Measurements from ENCODE around the gene FTHL17. TPM values are rescaled to one million over a fixed set of nuclear protein-coding genes. Genes with fewer than 3 reads are reported as not detected.

FTHL17 gene
- total RNA-seq = not detected
- polyA plus RNA-seq = not detected

- H3K27me3 Mint-ChIP-seq = no peaks in the 10 kb centered on the region
- no peak for ATAC-seq (ENCODE audit: low read depth in 2 of 2)
- H3K27ac Mint-ChIP-seq = no peak within 1 kb of the TSS
- H3K27me3 ChIP-seq (ENCODE audit: control insufficient read depth, insufficient read depth, low read length) = no peaks in the 10 kb centered on the region
- H3K36me3 ChIP-seq (ENCODE audit: control insufficient read depth, insufficient read depth, low read length) = no peaks in the 10 kb centered on the region
- no peak within 1 kb of the TSS for H3K27ac ChIP-seq (ENCODE audit: insufficient read depth, low read length, poor library complexity, severe bottlenecking)
- H3K9me3 Mint-ChIP-seq = peaks cover 0 to 8% (median 2%) of the 10 kb centered on the region in 7 donors
- H3K36me3 Mint-ChIP-seq = no peaks in the 10 kb centered on the region
- H3K9me3 ChIP-seq (ENCODE audit: control insufficient read depth in 2 of 2, low read length in 2 of 2) = peaks cover 0 to 3% of the 10 kb centered on the region in 2 experiments
- H3K4me3 Mint-ChIP-seq = no peak within 1 kb of the TSS
- no peak for DNase-seq
- H3K4me3 ChIP-seq (ENCODE audit: low read depth, low read length) = no peak within 1 kb of the TSS
- peaks cover 0 to 12% (median 6%) of the 10 kb centered on the region in 4 donors for H3K4me1 Mint-ChIP-seq
- no peaks in the 10 kb centered on the region for H3K4me1 ChIP-seq (ENCODE audit: control insufficient read depth, insufficient read depth, low read length, poor library complexity, severe bottlenecking)
Observed at GRCh38 chrX:31071725-31072124, at the start of gene FTHL17. Gene FTHL17 (minus strand): TSS chrX:31072041. CDS start chrX:31071953, 88 bp downstream.

- H3K27me3 ChIP-seq (ENCODE audit: control insufficient read depth, insufficient read depth, low read length) = no peaks in the 10 kb centered on the region
- Mint-ChIP-seq H3K27me3 (no peaks in the 10 kb centered on the region), H3K36me3 (no peaks in the 10 kb centered on the region), H3K4me1 (no peaks in the 10 kb centered on the region), H3K9me3 (peaks cover 0 to 6% (median 0%) of the 10 kb centered on the region in 7 donors), H3K4me3 (no peak overlapping the region), H3K27ac (no peak overlapping the region)
- ATAC-seq (ENCODE audit: low read depth in 2 of 2) (no peak), DNase-seq (no peak)
- H3K36me3 ChIP-seq (ENCODE audit: control insufficient read depth, insufficient read depth, low read length) = no peaks in the 10 kb centered on the region
- H3K9me3 ChIP-seq (ENCODE audit: control insufficient read depth in 2 of 2, low read length in 2 of 2) = no peaks in the 10 kb centered on the region
- no peak overlapping the region for H3K4me3 ChIP-seq (ENCODE audit: low read depth, low read length)
- no peaks in the 10 kb centered on the region for H3K4me1 ChIP-seq (ENCODE audit: control insufficient read depth, insufficient read depth, low read length, poor library complexity, severe bottlenecking)
- no peak overlapping the region for H3K27ac ChIP-seq (ENCODE audit: insufficient read depth, low read length, poor library complexity, severe bottlenecking)
Observed at GRCh38 chrX:31117266-31117665, 45.4 kb upstream of the FTHL17 start.

GRCh38 chrX:31115398-31115797 is 43.6 kb upstream of the FTHL17 start:
- no peak overlapping the region for H3K27ac Mint-ChIP-seq
- no peaks in the 10 kb centered on the region for H3K9me3 ChIP-seq (ENCODE audit: control insufficient read depth in 2 of 2, low read length in 2 of 2)

GRCh38 chrX:31114858-31115257 is 43.0 kb upstream of the FTHL17 start:
- Mint-ChIP-seq H3K36me3 (no peaks in the 10 kb centered on the region), H3K27ac (no peak overlapping the region), H3K4me3 (no peak overlapping the region), H3K9me3 (peaks cover 0 to 6% (median 0%) of the 10 kb centered on the region in 7 donors), H3K4me1 (no peaks in the 10 kb centered on the region), H3K27me3 (no peaks in the 10 kb centered on the region)
- no peak for DNase-seq
- Histone ChIP-seq H3K4me1 (ENCODE audit: control insufficient read depth, insufficient read depth, low read length, poor library complexity, severe bottlenecking) (no peaks in the 10 kb centered on the region), H3K36me3 (ENCODE audit: control insufficient read depth, insufficient read depth, low read length) (no peaks in the 10 kb centered on the region), H3K27ac (ENCODE audit: insufficient read depth, low read length, poor library complexity, severe bottlenecking) (no peak overlapping the region), H3K27me3 (ENCODE audit: control insufficient read depth, insufficient read depth, low read length) (no peaks in the 10 kb centered on the region), H3K9me3 (ENCODE audit: control insufficient read depth in 2 of 2, low read length in 2 of 2) (no peaks in the 10 kb centered on the region), H3K4me3 (ENCODE audit: low read depth, low read length) (no peak overlapping the region)
- ATAC-seq (ENCODE audit: low read depth in 2 of 2) = no peak

More at GRCh38 chrX:31115398-31115797, 43.6 kb upstream of the FTHL17 start:
- H3K27ac ChIP-seq (ENCODE audit: insufficient read depth, low read length, poor library complexity, severe bottlenecking) = no peak overlapping the region
- H3K36me3 ChIP-seq (ENCODE audit: control insufficient read depth, insufficient read depth, low read length) = no peaks in the 10 kb centered on the region
- H3K4me1 ChIP-seq (ENCODE audit: control insufficient read depth, insufficient read depth, low read length, poor library complexity, severe bottlenecking) = no peaks in the 10 kb centered on the region
- Mint-ChIP-seq H3K4me1 (no peaks in the 10 kb centered on the region), H3K9me3 (peaks cover 0 to 6% (median 0%) of the 10 kb centered on the region in 7 donors), H3K4me3 (no peak overlapping the region), H3K27me3 (no peaks in the 10 kb centered on the region), H3K36me3 (no peaks in the 10 kb centered on the region)
- H3K4me3 ChIP-seq (ENCODE audit: low read depth, low read length) = no peak overlapping the region
- ATAC-seq (ENCODE audit: low read depth in 2 of 2) (no peak), DNase-seq (no peak)
- H3K27me3 ChIP-seq (ENCODE audit: control insufficient read depth, insufficient read depth, low read length) = no peaks in the 10 kb centered on the region

GRCh38 chrX:31112226-31112999 is 40.6 kb upstream of the FTHL17 start:
- Mint-ChIP-seq H3K4me3 (no peak overlapping the region), H3K9me3 (peaks cover 0 to 6% (median 0%) of the 10 kb centered on the region in 7 donors), H3K36me3 (no peaks in the 10 kb centered on the region), H3K27ac (no peak overlapping the region), H3K27me3 (no peaks in the 10 kb centered on the region), H3K4me1 (no peaks in the 10 kb centered on the region)
- Histone ChIP-seq H3K4me3 (ENCODE audit: low read depth, low read length) (no peak overlapping the region), H3K4me1 (ENCODE audit: control insufficient read depth, insufficient read depth, low read length, poor library complexity, severe bottlenecking) (no peaks in the 10 kb centered on the region), H3K36me3 (ENCODE audit: control insufficient read depth, insufficient read depth, low read length) (no peaks in the 10 kb centered on the region), H3K27ac (ENCODE audit: insufficient read depth, low read length, poor library complexity, severe bottlenecking) (no peak overlapping the region), H3K27me3 (ENCODE audit: control insufficient read depth, insufficient read depth, low read length) (no peaks in the 10 kb centered on the region), H3K9me3 (ENCODE audit: control insufficient read depth in 2 of 2, low read length in 2 of 2) (no peaks in the 10 kb centered on the region)
- DNase-seq = peak in 1 of 3 donors; percentile 12
- ATAC-seq (ENCODE audit: low read depth in 2 of 2) = no peak

- H3K27ac ChIP-seq (ENCODE audit: insufficient read depth, low read length, poor library complexity, severe bottlenecking) = no peak overlapping the region
- Mint-ChIP-seq H3K4me3 (no peak overlapping the region), H3K4me1 (no peaks in the 10 kb centered on the region), H3K27ac (no peak overlapping the region), H3K36me3 (no peaks in the 10 kb centered on the region), H3K9me3 (peaks cover 0 to 6% (median 0%) of the 10 kb centered on the region in 7 donors), H3K27me3 (no peaks in the 10 kb centered on the region)
- no peak overlapping the region for H3K4me3 ChIP-seq (ENCODE audit: low read depth, low read length)
- ATAC-seq (ENCODE audit: low read depth in 2 of 2) (no peak), DNase-seq (no peak)
- H3K36me3 ChIP-seq (ENCODE audit: control insufficient read depth, insufficient read depth, low read length) = no peaks in the 10 kb centered on the region
- H3K27me3 ChIP-seq (ENCODE audit: control insufficient read depth, insufficient read depth, low read length) = no peaks in the 10 kb centered on the region
- no peaks in the 10 kb centered on the region for H3K4me1 ChIP-seq (ENCODE audit: control insufficient read depth, insufficient read depth, low read length, poor library complexity, severe bottlenecking)
- no peaks in the 10 kb centered on the region for H3K9me3 ChIP-seq (ENCODE audit: control insufficient read depth in 2 of 2, low read length in 2 of 2)
Observed at GRCh38 chrX:31110657-31111056, 38.8 kb upstream of the FTHL17 start.

- Histone ChIP-seq H3K36me3 (ENCODE audit: control insufficient read depth, insufficient read depth, low read length) (no peaks in the 10 kb centered on the region), H3K9me3 (ENCODE audit: control insufficient read depth in 2 of 2, low read length in 2 of 2) (no peaks in the 10 kb centered on the region), H3K27ac (ENCODE audit: insufficient read depth, low read length, poor library complexity, severe bottlenecking) (no peak overlapping the region), H3K4me3 (ENCODE audit: low read depth, low read length) (no peak overlapping the region), H3K27me3 (ENCODE audit: control insufficient read depth, insufficient read depth, low read length) (no peaks in the 10 kb centered on the region), H3K4me1 (ENCODE audit: control insufficient read depth, insufficient read depth, low read length, poor library complexity, severe bottlenecking) (no peaks in the 10 kb centered on the region)
- H3K27ac Mint-ChIP-seq = no peak overlapping the region
- no peak overlapping the region for H3K4me3 Mint-ChIP-seq
- H3K36me3 Mint-ChIP-seq = no peaks in the 10 kb centered on the region
- ATAC-seq (ENCODE audit: low read depth in 2 of 2) = peak in 1 of 2 donors; percentile 42
- H3K27me3 Mint-ChIP-seq = no peaks in the 10 kb centered on the region
- DNase-seq = peak in 1 of 3 donors; percentile 34
- H3K4me1 Mint-ChIP-seq = no peaks in the 10 kb centered on the region
- no peaks in the 10 kb centered on the region for H3K9me3 Mint-ChIP-seq
Observed at GRCh38 chrX:31099536-31100090, 27.8 kb upstream of the FTHL17 start.

- no peak overlapping the region for H3K4me3 Mint-ChIP-seq
- no peak overlapping the region for H3K27ac ChIP-seq (ENCODE audit: insufficient read depth, low read length, poor library complexity, severe bottlenecking)
- H3K9me3 Mint-ChIP-seq = no peaks in the 10 kb centered on the region
Observed at GRCh38 chrX:31098079-31098478, 26.2 kb upstream of the FTHL17 start.

More at GRCh38 chrX:31098079-31098478, 26.2 kb upstream of the FTHL17 start:
- DNase-seq (no peak), ATAC-seq (ENCODE audit: low read depth in 2 of 2) (no peak)
- Mint-ChIP-seq H3K4me1 (no peaks in the 10 kb centered on the region), H3K36me3 (no peaks in the 10 kb centered on the region), H3K27ac (no peak overlapping the region), H3K27me3 (no peaks in the 10 kb centered on the region)
- Histone ChIP-seq H3K4me3 (ENCODE audit: low read depth, low read length) (no peak overlapping the region), H3K9me3 (ENCODE audit: control insufficient read depth in 2 of 2, low read length in 2 of 2) (no peaks in the 10 kb centered on the region), H3K4me1 (ENCODE audit: control insufficient read depth, insufficient read depth, low read length, poor library complexity, severe bottlenecking) (no peaks in the 10 kb centered on the region), H3K36me3 (ENCODE audit: control insufficient read depth, insufficient read depth, low read length) (no peaks in the 10 kb centered on the region), H3K27me3 (ENCODE audit: control insufficient read depth, insufficient read depth, low read length) (no peaks in the 10 kb centered on the region)
